Keratinocyte (primary cell): ENCODE measurements around the gene TMPRSS11D. TPM values are rescaled to one million over a fixed set of nuclear protein-coding genes. Genes with fewer than 3 reads are reported as not detected.

Experiments used
- DNase-seq: peaks from one replicate; pipeline ENCODE4 v3.0.0-alpha.2; 2011; ENCODE audit warnings: low read depth, missing footprints, low spot score
- FAIRE-seq: peaks from 2 replicates; lab custom pipeline; 2011; peaks lifted over from hg19 to GRCh38; lab: Jason Lieb, UNC
- H2AFZ ChIP-seq: 2 replicates; pipeline ENCODE4 v1.6.0; 2012; ENCODE audit warnings: low read length, control low read depth, inconsistent platforms; ENCODE audit not compliant: control insufficient read depth
- H3K27ac ChIP-seq: 2 replicates; pipeline ENCODE4 v1.5.1; 2011; ENCODE audit warnings: low read length; ENCODE audit not compliant: control insufficient read depth, insufficient read depth
- H3K27me3 ChIP-seq: 3 replicates; pipeline ENCODE4 v1.6.0; 2011; ENCODE audit warnings: low read length; ENCODE audit not compliant: control insufficient read depth, insufficient read depth; ENCODE audit errors: extremely low read depth
- H3K36me3 ChIP-seq, 2 experiments: 2 replicates in 1 of 2; 3 replicates in 1 of 2; pipeline ENCODE4 v1.5.1; 2011; ENCODE audit warnings: low read length in 2 of 2, mild to moderate bottlenecking in 1 of 2; ENCODE audit not compliant: control insufficient read depth in 2 of 2, insufficient read depth in 2 of 2; ENCODE audit errors: extremely low read depth in 1 of 2
- H3K4me1 ChIP-seq: 3 replicates; pipeline ENCODE4 v1.5.1; 2011; ENCODE audit warnings: low read length; ENCODE audit not compliant: control insufficient read depth, insufficient read depth; ENCODE audit errors: extremely low read depth
- H3K4me2 ChIP-seq: 3 replicates; pipeline ENCODE4 v1.6.0; 2011; ENCODE audit warnings: low read depth, low read length; ENCODE audit not compliant: control insufficient read depth, insufficient read depth; ENCODE audit errors: extremely low read depth
- H3K4me3 ChIP-seq, 3 experiments: fragments of 200-600 bp in 1 of 3; sonication (generic) in 1 of 3; 2 replicates in 2 of 3; 3 replicates in 1 of 3; pipeline ENCODE4 v1.5.1; 2011 to 2016; ENCODE audit warnings: low read length in 3 of 3, mild to moderate bottlenecking in 3 of 3, control low read depth in 2 of 3, inconsistent platforms in 1 of 3, low read depth in 1 of 3, mixed read lengths in 1 of 3, mixed run types in 1 of 3, moderate library complexity in 1 of 3; ENCODE audit not compliant: control insufficient read depth in 2 of 3, insufficient read depth in 2 of 3; ENCODE audit errors: extremely low read depth in 1 of 3
- H3K79me2 ChIP-seq: 2 replicates; pipeline ENCODE4 v1.6.0; 2012; ENCODE audit warnings: low read length; ENCODE audit not compliant: control insufficient read depth, insufficient read depth
- H3K9ac ChIP-seq: 3 replicates; pipeline ENCODE4 v1.6.0; 2011; ENCODE audit warnings: low read length; ENCODE audit not compliant: control insufficient read depth, insufficient read depth; ENCODE audit errors: extremely low read depth
- H3K9me1 ChIP-seq: 3 replicates; pipeline ENCODE4 v1.6.0; 2011; ENCODE audit warnings: low read length; ENCODE audit not compliant: control insufficient read depth, insufficient read depth; ENCODE audit errors: extremely low read depth
- H3K9me3 ChIP-seq: 2 replicates; pipeline ENCODE4 v1.5.1; 2012; ENCODE audit warnings: low read depth, low read length; ENCODE audit not compliant: control insufficient read depth
- H4K20me1 ChIP-seq: 3 replicates; pipeline ENCODE4 v1.6.0; 2011; ENCODE audit warnings: low read length; ENCODE audit not compliant: control insufficient read depth, insufficient read depth; ENCODE audit errors: extremely low read depth
- CTCF ChIP-seq, 3 experiments: IDR thresholded peaks in 1 of 3; conservative IDR thresholded peaks in 1 of 3; optimal IDR thresholded peaks in 1 of 3; 2 replicates in 2 of 3; 3 replicates in 1 of 3; pipeline versions ENCODE3 to v1.5.1; 2011; ENCODE audit warnings: low read length in 3 of 3, mild to moderate bottlenecking in 3 of 3, moderate library complexity in 2 of 3, control low read depth in 1 of 3, inconsistent platforms in 1 of 3; ENCODE audit not compliant: insufficient read depth in 2 of 3; ENCODE audit errors: extremely low read depth in 1 of 3
- EZH2 ChIP-seq: IDR thresholded peaks from one replicate; pipeline ENCODE4 v1.6.1; 2012; ENCODE audit warnings: inconsistent platforms, mild to moderate bottlenecking, low read length, moderate library complexity
- dilution Hi-C: fragments of 300-500 bp; cut with MboI; formaldehyde crosslinking; loops from one replicate; pipeline ENCODE4 v1.7.0; 2020; ENCODE audit warnings: low sequenced_read_pairs; ENCODE audit not compliant: extremely low pct_ligation_motif_present
- polyA plus RNA-seq, 5 experiments: library from polyadenylated mRNA; depleted of rRNA in 3 of 5; stranded (reverse) in 3 of 5; stranded (forward) in 1 of 5; unstranded in 1 of 5; fragments of >200 nt; gene quantifications; 1 replicate in 1 of 5; 2 replicates in 3 of 5; 3 replicates in 1 of 5; pipeline versions ENCODE4 v1.2.1 to v1.2.3, GENCODE V29; 2011 to 2012; ENCODE audit warnings: missing spikeins in 2 of 5, low read depth in 1 of 5, low replicate concordance in 1 of 5

TMPRSS11D gene
- polyA plus RNA-seq, 1 donor (not counting 4 experiments of a cell fraction or from before 2014, with no cell fraction given), result 0.28 TPM

DNA sequence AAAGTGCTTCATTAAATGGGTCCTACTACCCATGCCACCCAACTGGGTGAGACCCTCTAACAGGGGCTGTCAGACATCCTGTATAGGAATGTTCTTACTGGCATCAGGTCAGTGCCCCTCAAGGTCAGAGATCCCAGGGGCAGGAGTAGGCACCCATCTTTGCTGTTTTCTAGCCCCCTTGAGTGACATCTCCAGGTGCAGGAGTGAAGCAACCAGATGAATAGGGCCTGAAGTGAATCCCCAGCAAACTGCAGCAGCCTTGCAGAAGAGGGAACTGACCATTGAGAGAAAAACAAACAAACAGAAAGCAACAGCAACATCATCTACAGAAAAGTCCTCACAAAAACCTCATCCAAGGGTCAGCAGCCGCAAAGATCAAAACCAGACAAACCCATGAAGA lies 73.8 kb downstream of the TMPRSS11D start:
- Histone ChIP-seq H3K36me3 (no peaks in the 10 kb centered on the region), H3K9me1 (no peaks in the 10 kb centered on the region), H3K9me3 (no peaks in the 10 kb centered on the region), H3K4me1 (no peaks in the 10 kb centered on the region), H3K79me2 (no peaks in the 10 kb centered on the region), H3K4me2 (no peak overlapping the region), H3K4me3 (no peak overlapping the region), H2AFZ (no peak overlapping the region), H3K27me3 (no peaks in the 10 kb centered on the region), H4K20me1 (no peaks in the 10 kb centered on the region), H3K9ac (no peak overlapping the region), H3K27ac (no peak overlapping the region)
- TF ChIP-seq EZH2 (no peak), CTCF (optimal IDR thresholded peaks at IDR 0.05 in 1 of 3, IDR thresholded peaks at IDR 0.05 in 1 of 3, conservative IDR thresholded peaks at IDR 0.05 in 1 of 3; ENCODE audit: extremely low read depth in 1 of 3, insufficient read depth in 2 of 3, low read length in 3 of 3) (no peak)
- DNase-seq (no peak), FAIRE-seq (no peak)
- dilution Hi-C loops, result no loop called here

DNA sequence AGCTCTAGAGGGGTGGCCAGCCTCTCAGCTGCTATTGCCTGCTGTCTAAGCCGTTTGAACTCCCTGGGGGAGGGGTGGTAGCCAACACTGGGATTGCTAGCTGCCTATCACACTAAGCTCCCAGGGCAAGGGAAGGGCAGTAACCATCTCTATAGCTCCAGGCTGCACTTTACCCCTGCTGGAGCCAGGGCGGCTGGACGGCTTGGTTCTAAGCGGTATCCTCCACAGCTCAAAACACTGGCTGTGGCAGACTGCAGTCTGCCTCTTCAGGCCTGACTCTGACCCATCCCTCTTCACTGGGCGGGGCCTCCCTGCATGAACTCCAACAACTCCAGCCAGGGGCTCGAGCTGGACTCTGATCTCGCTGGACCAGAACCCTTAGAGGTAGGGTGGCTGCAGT lies 74.3 kb downstream of the TMPRSS11D start:
- Histone ChIP-seq H3K27me3 (no peaks in the 10 kb centered on the region), H3K4me1 (no peaks in the 10 kb centered on the region), H2AFZ (no peak overlapping the region), H3K36me3 (no peaks in the 10 kb centered on the region), H3K9me3 (no peaks in the 10 kb centered on the region), H3K27ac (no peak overlapping the region), H4K20me1 (no peaks in the 10 kb centered on the region), H3K79me2 (no peaks in the 10 kb centered on the region), H3K4me2 (no peak overlapping the region), H3K9ac (no peak overlapping the region), H3K4me3 (no peak overlapping the region), H3K9me1 (no peaks in the 10 kb centered on the region)
- FAIRE-seq (no peak), DNase-seq (no peak)
- dilution Hi-C loops, result no loop called here
- TF ChIP-seq EZH2 (no peak), CTCF (optimal IDR thresholded peaks at IDR 0.05 in 1 of 3, IDR thresholded peaks at IDR 0.05 in 1 of 3, conservative IDR thresholded peaks at IDR 0.05 in 1 of 3; ENCODE audit: extremely low read depth in 1 of 3, insufficient read depth in 2 of 3, low read length in 3 of 3) (no peak)
